HL-60/S4 treated with retinoic acid at 250 ng/mL for 4 days and 3 days (cell line): ENCODE data around the gene MALAT1.

Experiments used
- in situ Hi-C: fragments of 300-500 bp; cut with MboI; formaldehyde crosslinking; loops from 2 replicates; pipeline ENCODE4 v1.7.0; 2022; ENCODE audit warnings: low sequenced_read_pairs

Gene MALAT1

DNA sequence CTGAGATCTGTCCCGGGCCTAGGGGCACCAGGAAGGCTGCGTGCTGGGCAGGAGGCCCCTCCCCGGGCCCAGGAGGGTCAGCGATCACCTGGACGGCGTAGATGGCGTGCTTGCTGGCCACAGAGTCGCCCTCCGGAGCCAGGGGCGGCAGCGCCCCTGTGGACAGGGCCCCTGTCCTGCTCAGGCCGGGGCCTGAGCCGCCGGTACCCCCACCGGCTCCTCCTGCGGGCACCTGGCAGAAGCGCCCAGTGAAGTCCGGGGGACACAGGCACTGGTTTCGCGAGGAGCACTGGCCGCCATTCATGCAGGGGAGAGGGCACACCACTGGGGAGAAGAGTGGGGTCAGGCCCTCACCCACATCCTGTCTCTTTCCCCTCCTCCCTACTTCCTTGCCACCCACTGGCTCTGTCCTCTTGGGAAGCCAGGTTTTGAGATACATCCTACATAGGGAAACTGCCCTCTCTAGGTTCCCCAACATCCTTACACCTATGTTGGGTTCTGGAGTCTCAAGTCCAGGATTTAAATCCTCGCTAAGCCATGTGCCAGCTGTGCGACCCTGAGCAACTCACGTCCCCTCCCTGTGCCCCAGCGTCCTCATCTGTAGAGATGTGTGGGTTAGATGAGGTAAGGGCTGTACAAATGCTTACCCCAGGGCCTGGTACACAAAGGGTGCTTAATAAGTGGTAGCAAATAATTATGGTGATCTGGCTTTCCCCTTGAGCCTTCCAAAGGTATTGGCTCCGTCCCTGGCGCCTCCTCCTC, 55.4 kb downstream of the MALAT1 start:
- in situ Hi-C loops = no loop called here

DNA sequence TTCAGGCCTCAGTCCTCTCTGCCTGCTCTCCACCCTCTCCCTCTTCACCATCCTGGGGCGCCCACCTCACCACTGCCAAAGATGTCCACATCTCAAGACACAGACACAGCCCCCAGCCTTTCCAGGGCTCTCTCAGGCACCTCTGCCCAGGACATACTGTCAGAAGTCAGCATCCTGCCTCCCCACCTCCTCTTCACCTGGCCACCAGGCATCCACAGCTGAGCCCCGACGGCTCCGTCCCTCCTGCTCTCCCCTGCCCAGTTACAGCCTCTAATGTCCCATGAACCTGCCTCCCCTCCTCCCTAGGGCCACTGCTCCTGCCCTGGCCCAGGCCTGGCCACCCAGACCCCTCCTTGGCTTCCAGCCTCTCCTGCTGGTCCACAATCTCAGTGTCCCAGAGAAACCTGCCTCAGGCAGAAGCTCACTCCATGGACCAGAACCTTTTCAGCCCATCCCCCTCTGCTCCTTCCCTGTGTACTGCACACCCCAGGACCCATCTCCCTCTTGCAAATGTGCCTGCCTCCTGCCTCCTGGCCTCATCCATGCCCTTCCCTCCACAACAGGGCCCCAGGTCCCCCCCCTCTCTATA, 56.1 kb downstream of the MALAT1 start:
- in situ Hi-C loops = no loop called here

DNA sequence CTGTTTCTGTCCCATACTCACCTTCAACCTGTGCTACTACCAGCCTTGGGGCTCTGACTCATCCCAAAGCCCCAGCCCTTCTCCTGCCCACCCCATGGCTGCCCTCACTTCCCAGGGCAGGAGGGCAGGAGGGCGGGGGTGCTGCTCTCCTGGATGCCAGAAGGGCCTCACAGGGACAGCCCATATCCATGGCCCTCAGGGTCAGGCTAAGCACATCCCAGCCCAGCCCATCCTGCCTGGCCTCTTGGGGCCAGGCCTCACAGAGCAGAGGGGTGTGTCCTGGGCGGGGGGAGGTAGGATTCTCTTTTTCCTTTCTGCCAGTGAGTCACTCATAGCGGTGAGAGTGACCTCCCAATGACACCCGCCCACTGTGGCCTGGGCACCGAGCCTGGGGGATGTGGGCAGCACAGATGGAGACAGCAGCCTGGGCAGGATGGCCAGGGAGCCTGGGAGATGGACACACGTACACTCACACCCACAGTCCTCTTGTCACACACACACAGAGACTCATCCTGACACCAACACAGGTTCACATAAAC, 56.9 kb downstream of the MALAT1 start:
- in situ Hi-C loops = no loop called here
